ENCODE data around the gene PLCH2.

Gene PLCH2

DNA sequence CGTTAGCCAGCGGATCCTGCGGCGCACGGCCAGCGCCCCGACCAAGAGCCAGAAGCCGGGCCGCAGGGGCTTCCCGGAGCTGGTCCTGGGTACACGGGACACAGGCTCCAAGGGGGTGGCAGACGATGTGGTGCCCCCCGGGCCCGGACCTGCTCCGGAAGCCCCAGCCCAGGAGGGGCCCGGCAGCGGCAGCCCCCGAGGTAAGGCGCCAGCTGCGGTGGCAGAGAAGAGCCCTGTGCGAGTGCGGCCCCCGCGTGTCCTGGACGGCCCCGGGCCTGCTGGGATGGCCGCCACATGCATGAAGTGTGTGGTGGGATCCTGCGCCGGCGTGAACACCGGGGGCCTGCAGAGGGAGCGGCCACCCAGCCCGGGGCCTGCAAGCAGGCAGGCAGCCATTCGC, 26.1 kb downstream of the PLCH2 start:
- no peak for DNase-seq

DNA sequence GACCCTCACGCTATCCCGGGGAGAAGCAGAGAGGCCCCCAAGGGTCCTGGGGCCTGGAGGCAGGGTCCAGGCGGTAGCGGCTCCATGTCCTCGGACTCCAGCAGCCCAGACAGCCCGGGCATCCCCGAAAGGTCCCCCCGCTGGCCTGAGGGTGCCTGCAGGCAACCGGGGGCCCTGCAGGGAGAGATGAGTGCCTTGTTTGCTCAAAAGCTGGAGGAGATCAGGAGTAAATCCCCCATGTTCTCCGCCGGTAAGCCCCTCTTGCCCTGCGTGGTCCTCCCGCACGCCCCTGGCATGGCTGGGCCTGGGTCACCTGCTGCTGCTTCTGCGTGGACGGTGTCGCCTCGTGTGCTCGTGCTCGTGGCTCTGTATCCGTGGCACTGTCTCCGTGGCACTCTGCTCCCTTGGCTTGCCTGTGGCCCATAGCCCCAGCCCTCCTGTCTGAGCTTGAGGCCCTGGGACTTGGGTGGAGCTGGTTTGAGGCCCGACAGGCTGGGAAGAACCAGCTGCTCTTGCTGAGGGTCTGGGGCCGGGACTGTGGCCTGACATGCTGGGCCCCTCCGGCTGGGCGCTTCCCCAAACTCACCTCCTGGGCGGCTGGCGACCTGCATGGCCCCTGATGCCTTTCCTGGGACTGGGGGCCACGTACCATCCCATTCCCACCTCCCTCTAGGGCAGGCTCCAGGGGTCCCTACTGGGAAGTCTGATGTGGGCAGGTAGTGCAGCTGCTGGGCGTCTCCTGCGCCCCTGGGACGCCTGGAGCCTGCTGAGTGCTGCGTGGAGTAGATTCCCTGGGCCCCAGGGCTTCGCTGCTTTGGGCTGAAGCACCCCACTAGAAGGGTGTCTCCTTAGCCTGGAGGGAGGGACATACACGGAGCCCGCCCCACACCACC, 26.8 kb downstream of the PLCH2 start:
- no peak for DNase-seq

DNA sequence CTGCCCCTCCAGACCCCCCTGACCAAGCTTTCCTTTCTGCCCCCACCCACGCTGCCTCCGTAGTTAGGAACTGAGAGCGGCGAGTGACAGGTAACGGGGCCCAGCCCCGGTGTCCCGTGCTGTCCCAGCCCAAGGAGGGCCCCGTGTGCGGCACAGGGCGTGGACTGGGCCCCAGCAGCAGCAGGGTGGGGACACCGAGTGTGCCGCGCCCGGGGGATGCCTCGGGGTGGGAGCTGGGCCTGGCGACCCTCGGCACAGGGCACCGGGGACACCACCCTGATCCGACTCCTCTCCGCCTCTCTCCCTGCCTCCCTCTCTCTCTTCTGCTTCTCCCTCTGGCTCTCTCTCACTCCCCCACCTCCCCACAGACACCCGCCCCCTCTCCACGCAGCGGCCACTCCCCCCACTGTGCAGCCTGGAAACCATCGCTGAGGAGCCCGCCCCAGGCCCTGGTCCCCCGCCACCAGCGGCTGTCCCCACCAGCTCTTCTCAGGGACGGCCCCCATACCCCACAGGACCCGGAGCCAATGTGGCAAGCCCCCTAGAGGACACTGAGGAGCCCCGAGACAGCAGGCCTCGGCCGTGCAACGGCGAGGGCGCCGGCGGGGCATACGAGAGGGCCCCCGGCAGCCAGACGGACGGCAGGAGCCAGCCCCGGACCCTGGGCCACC, 27.6 kb downstream of the PLCH2 start:
- no peak for DNase-seq

DNA sequence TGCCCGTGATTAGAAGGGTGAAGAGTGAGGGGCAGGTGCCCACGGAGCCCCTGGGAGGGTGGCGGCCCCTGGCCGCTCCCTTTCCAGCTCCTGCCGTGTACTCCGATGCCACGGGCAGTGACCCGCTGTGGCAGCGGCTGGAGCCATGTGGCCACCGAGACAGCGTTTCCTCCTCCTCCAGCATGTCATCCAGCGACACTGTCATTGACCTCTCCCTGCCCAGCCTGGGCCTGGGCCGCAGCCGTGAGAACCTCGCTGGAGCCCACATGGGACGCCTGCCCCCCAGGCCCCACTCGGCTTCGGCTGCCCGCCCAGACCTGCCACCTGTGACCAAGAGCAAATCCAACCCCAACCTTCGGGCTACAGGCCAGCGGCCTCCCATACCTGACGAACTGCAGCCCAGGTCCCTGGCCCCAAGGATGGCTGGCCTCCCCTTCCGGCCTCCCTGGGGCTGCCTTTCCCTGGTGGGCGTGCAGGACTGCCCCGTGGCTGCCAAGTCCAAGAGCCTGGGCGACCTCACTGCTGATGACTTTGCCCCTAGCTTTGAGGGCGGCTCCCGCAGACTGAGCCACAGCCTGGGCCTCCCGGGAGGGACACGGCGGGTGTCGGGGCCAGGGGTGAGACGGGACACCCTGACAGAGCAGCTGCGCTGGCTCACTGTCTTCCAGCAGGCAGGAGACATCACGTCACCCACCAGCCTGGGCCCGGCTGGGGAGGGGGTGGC, 28.3 kb downstream of the PLCH2 start:
- no peak for DNase-seq

DNA sequence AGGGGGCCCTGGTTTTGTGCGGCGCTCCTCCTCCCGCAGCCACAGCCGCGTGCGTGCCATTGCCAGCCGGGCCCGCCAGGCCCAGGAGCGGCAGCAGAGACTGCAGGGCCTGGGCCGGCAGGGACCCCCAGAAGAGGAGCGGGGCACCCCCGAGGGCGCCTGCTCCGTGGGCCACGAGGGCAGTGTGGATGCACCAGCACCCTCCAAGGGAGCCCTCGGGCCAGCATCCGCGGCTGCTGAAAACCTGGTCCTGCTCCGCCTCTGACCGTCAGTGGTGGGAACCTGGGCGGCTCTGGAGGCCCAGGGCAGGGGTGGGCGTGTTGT, 28.8 kb downstream of the PLCH2 start:
- DNase-seq, result no peak

DNA sequence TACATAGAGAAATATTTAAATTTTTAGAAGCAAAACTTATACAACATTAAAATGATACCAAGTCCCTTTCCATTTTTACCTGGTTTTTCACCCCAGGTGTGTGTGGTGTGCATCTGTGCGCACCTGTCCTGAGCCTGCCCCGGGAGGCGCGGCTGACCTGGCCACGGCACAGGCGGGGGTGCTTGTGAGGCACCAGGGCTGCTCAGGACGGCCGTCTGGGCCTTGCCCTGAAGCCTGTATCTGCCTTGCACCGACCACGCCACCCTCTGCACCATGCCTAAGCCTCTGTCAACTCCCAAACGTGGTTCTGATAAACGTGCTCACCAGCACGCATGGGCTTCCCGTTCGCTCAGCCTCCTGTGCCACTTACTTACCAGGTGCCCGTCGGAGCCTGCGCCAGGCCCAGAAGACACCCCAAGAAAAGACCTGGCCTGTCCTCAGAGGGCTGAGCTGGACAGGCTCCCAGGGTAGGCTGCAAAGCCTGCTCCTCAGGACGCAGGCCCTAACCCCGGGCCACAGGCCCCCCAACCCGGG, 29.4 kb downstream of the PLCH2 start:
- no peak for DNase-seq

DNA sequence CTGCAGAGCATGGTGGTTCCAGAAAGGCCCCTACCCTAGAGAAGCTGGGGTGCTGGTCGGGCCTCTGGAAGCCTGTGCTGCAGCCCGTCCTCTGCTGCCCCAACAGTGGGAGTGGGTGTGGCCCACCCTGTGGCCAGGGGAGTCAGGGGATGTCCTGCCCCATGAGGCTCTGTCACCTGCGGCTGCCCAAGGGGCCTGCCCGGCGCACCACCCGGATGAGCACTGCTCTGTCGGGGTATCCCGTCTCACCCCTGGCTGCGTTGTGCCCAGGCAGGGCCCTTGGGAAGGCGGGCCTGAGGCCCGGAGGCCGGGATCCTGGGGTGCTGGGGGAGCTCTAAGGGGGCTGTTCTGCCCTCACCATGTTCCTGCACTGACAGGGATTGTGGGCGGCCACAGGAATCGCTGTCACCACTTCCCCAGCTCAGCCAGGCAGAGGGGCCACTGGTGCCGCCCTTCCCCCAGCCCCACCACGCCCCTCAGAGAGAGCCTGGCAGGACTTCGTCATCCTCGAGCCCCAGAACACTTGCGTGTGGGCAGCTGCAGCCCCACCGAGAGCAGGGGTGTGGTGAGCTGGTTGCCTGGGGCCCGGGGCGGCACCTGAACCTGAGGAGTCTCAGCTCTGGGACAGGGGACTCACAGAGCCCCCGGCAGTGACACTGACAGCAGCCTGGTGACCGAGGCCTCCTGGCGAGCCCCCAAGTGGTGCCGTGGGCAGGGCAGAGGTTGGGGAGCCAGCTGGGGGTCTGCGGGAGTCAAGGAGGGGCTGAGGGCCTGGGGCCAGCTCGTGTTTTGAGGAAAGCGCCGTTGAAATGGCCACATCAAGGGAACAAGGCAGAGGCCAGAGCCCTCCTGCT, 30.1 kb downstream of the PLCH2 start:
- no peak for DNase-seq

DNA sequence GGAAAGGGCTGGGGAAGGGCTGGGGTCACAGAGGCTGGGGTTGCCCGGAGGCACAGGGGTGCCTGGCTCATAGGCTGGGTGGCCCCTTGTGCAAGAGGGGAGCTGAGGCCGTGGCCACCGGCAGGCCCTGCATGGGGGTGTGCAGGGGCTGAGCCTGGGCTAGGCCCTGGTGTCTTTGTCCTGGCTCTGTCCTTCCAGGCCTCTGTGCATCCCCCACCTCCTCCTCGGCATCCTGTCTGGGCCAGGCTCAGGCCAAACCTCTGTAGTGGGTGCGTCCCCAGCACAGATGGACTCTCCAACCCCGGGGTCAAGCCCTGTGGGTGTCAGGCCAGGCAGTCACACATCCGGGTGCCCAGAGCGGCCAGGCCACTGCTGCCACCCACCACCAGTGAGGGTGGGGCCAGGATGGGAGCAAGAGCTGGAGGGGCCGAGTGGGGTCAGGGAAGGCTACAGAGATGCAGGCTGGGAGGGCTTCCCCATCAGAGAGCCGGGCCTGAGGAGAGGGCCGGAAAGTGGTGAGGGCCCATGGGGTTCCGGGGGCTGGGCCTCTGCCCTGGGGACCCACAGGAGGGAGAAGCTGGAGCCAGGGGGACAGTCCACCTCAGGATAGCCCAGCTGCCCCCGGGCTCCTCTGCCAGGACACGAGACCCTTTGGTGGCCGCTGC, 30.9 kb downstream of the PLCH2 start:
- DNase-seq, result no peak

GRCh38 chr1:2507744-2508155, 31.7 kb downstream of the PLCH2 start:
- DNase-seq, result no peak

DNA sequence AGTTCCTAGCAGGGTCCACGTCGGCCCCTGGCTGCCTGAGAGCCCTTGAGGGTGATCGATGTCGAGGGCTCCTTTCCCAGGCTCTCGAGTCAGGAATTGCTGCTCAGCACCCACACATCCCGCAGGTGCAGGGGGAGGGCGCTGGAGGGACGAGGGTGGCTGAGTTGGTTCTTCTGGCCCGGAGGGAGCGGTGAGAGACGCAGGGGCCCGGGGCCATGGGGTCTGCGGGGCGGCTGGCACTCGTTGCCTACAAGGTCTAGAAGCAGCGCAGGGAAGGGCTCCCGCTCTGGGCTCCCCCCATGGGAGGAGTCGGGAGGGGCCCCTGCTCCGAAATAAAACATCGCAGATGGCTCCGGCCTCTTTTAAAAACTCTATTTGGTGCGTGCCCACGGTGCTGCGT, 32.1 kb downstream of the PLCH2 start:
- no peak for DNase-seq

- no peak for DNase-seq
These were observed 32.7 kb downstream of the PLCH2 start for GRCh38 chr1:2508751-2509150.

DNA sequence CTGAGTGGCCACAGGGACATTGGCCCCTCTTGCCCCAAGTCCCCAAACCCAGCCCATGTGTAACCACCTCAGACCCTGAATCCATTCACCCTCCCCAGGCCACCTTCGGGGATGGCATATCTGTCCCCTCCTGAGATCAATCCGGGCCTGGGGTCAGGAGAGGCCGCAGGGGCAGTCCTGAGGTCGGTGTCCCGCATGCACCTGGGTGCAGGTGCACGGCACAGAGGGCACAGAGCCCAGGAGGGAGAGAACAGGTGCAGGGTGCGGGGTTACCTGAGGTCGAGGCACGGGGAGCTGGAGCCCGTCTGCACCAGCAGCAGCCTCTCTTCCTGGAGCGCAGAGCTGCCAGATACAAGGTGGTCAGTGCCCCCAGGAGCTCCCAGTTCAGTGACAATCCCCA, 33.5 kb downstream of the PLCH2 start:
- no peak for DNase-seq

DNA sequence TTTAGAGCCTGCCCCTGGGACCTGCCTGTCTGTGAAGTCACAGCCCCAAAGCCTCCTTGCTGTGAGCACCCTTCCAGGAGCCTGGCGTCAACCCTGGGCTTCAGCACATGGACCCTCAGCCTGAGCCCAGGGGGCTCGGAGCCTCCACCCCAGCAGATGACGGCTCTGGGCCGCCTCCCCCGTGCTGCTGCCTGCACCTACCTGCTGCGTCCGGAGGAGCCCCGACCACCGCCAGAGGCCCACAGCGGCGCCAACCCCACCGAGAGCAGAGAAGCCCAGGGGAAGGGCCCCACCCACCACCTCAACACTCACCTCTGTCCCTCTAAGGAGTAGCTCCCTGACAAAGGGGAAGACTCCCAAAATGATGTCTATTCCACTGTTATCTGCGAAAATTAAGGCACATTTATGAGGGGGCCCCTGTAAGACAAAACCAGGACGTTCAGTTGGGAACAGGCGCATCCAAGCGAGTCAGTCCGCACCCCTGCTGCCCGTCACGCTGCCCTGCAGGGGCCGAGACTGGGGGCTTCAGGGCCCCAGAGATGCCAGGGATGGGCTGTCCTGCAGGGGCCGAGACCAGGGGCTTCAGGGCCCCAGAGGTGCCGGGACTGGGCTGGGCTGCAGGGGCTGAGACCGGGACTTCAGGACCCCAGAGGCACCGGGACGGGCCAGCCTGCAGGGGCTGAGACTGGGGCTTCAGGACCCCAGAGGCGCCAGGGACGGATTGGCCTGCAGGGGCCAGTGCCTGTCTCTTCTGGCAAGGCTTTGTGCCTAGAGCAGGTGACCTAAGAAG, 34.5 kb downstream of the PLCH2 start:
- no peak for DNase-seq

DNA sequence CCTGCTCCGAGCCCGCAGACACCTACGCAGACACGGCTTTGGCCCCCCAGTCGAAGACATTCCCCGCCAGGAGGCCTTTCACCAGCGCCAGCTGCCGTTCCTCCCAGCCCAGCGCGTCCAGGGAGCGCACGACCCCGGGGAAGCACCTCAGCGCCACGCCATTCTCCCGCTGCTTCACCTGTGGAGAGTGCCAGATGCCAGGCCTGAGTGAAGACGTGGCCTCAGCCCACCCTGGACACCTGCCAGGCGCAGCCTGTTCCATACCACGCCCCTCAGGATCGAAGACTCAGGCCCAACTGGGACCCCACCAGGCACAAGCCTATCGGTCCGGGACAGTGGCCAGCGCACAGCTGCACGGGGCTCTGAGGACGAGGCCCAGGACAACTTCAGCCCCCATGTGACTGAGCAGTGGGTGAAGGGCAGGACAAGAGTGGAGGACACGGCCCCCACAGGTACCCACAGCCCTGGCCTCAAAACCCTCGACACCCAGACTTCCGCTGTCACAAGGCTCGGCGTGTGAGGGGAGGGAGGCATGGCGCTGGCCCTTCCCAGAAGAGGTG, 36.9 kb downstream of the PLCH2 start:
- no peak for DNase-seq

- no peak for DNase-seq
These were observed 38.0 kb downstream of the PLCH2 start for GRCh38 chr1:2513939-2514652.

DNA sequence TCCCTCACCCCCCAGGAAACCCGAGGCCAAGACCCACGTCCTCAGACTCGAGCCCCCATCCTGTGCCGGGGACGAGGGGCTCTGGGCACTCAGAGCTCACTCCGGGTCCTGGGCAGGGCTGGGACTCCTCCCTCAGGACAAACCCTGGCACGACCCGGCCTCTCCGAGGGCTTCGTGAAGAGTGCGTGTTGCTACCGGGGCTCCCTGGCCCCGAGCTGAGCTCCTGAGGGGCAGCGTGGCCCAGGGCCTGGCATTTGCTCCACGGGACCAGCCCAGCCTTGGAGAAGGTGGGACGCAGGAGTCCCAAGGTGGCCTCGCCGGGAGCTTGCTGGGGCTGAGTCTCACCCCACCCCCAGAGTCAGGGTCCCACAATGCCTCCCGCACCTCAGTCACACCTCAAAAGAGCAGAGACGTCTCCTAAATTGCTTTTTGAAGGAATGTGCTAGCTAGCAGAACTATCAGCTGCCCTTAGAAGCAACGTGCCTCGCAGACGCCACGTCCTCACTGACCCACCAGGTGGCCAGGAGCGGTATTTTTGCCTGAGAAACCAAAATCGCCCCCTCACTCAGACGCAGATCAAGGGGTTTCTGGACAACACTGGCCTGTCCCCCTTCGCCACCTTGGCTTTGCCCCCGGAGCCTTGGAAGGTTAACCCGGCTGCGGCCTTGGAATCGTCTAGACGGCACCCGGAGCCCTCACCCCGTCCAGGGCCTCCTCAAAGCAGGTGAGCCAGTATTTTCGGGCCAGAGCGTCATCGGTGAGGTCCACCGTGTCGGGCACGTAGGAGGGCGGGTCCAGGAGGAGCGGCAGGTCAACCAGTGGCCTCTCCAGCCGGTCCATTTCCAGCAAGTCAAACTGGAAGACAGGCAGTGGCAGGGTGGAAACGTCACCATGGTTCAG, 39.0 kb downstream of the PLCH2 start:
- no peak for DNase-seq

GRCh38 chr1:2515763-2516080, 39.6 kb downstream of the PLCH2 start:
- DNase-seq, result no peak

- no peak for DNase-seq
These were observed 40.0 kb downstream of the PLCH2 start for GRCh38 chr1:2516124-2516523.

GRCh38 chr1:2516946-2517345, 40.9 kb downstream of the PLCH2 start:
- no peak for DNase-seq

All from activated CD8-positive, alpha-beta memory T cell treated with anti-CD3 and anti-CD28 coated beads for 24 hours (primary cell).